Effector CD4-positive, alpha-beta T cell (primary cell): Measurements from ENCODE around the gene CSPG5.

Experiments
- DNase-seq: peaks from one replicate; pipeline ENCODE4 v3.0.0-alpha.2; 2020

CSPG5 gene

DNA sequence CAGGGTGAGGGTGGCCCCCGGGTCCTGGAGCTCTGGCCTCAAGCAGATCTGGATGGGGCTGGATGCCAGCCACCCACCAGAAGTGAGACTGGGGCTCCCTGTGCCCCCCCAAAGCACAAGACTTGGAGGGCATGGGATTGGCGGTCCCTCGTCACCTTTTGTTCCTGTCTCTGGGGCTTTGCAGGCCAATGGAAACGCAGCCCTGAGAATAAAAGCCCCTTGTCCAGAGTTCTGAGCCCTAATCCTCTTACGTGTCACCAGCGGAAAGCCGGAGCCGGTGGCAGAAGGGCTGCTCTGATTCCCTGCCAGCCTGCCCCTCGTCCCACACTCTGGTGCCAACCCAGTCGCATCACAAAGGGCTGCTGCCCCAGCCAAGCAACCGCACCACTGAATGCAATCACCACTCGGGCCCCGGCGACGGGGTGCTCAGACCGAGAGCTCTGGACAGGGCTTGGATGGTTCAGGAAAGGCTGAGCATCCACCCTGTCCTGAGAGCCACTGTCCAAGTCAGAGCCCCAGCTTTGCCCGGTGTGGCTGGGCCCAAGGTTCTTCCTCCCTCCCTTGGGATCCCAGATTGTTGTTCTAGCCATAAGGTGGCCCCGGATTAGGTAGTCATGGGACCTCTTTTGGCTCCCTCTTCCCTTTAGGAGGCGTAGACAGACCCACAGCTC is 42.3 kb downstream of the CSPG5 start:
- no peak for DNase-seq

DNA sequence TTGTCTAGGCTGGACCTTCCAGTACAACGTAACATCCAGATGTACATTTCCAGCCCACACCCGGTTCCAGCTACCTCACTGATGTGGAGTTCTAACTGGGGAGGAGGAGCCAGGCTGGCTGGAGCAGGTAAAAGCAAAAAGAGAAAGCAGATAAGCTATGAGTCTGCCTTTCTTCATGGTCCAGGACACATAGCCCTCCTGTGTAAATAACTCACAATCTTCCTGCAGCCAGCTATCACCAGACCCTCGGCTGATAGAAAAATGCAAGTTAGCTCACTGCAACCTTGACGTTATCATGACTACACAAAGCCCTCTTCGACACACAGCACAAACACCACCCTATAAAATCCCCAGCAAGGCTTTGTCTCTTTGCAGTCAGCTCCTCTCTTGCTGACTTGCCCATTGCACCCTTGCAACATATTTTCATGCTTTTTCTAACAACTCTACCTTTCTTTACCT is 44.6 kb downstream of the CSPG5 start:
- no peak for DNase-seq

DNA sequence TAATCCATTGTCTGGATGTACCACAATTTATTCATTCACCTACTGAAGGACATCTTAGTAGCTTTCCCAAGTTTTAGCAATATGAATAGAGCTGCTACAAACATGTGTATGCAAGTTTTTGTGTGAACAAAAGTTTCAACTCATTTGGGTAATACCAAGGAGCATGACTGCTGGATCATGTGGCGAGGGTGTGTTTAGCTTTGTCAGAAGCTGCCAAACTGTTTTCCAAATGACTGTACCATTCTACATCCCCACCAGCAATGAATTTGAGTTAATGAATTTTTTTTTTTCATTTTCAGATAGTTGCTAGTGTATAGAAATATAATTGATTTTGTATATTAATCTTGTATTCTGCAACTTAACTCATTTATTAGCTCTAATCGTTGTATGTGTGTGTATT is 45.2 kb downstream of the CSPG5 start:
- no peak for DNase-seq

DNA sequence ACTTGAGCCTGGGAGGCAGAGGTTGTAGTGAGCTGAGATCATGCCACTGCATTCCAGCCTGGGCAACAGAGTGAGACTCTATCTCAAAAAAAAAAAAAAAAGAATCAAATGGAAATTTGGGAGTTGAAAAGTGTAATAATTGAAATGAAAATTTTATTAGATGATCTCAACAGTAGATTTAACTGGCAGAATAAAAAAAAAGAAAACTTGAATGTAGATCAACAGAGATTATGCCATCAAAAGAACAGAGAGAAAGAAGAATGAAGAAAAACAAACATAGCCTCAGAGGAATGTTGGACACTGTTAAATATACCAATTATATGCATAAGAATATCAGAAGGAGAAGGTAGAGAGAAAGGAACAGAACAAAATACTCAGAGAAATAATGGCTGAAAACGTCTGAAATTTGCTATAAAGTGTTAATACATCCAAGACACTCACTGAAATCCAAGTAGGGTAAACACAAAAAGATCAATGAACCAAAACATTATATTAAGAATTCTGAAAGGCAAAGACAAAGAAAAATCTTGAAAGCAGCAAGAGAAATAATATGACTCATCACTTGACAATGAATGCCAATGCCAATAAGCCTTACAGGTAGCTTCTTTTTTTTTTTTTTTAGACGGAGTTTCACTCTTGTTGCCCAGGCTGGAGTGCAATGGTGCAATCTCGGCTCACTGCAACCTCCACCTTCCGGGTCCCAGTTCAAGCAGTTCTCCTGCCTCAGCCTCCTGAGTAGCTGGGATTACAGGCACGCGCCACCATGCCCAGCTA is 50.5 kb downstream of the CSPG5 start:
- DNase-seq = no peak

DNA sequence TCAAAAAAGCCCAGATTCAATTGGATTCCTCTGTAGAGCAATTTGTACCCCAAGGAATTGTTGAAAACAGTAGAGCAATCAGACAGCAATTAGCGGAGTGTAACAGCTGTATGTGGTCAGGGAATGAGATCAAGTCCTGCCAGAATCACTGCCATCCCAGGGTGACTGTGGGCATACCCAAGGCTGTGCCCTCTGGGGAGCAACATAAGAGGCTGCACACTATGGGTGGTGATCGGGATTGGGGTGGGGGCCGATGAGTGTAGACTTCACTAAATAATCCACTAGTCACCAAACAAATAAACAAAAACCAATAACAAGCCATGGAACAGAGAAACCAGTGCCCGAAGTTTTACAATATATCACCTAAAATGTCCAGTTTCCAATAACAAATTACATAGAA is 53.0 kb downstream of the CSPG5 start:
- DNase-seq = no peak

DNA sequence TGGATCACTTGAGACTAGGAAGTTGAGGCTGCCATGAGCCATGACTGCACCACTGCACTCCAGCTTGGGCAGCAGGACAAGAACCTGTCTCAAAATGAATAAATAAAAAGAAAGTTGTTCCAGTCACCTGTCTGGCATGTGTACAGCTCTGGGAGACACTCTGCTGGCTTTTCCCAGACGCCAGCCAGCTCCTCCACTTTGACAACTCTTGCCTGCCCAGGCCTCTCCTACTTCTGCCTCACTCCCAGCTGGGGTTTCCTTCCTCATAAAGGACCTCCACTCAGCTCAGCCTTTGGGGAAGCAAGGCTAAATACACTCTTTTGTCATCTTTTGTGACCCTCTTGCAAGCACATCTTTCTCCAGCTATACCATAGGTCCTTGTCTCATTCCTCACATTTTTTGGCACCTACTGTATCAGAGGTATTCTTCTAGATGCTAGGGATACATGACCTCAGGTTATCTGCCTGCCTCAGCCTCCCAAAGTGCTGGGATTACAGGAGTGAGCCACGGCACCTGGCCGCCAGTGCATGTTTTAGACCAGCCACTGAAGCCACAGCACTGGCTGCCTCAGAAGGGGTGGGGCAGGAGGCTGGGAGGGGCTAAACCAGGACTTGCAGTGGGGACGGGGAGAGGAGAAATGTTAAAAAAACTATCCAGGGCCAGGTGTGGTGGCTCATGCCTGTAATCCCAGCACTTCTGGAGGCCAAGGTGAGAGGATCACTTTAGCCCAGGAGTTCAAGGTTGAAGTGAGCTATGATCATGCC is 55.2 kb downstream of the CSPG5 start:
- no peak for DNase-seq

DNA sequence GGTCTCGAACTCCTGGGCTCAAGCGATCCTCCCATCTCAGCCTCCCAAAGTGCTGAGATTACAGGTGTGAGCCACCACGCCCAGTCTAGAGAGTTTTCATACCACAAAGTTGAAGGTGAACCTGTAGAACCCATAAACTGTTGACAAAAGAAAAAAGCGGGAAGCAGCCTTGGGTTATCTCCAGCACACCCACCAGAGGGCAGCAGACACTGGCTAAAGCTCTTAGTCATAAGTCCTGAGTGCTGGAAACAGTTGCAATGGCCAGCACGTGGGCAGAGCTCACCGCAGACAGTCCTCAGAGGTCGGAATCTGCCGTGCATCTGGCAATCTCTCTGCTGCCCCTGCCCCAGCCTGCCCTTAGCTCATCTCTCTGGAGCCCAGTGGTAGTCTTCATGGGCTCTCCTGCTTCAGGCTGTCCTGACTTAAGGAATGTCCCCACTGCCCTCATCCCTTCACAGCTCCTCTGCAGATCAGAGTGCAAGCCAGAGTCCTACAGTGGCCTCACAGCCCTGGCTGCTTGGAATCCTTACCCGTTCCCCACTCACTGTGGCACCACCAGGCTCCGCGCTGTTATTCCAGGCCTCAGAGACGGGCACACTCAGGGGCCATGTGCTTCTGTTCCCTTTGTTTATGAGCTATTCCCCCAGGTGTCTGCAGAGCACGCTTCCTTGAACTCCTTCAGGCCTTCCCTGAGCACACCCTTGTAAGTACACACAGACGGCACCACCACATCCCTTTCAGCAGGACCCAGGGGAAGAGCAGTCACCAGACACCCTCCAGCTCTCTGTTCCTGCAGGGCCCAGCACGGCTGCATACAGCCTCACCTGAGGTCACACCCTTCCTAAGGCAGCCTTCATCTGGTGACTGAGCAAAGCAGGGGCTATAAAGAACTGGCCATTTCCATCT is 56.3 kb downstream of the CSPG5 start:
- DNase-seq = peak; percentile 57

DNA sequence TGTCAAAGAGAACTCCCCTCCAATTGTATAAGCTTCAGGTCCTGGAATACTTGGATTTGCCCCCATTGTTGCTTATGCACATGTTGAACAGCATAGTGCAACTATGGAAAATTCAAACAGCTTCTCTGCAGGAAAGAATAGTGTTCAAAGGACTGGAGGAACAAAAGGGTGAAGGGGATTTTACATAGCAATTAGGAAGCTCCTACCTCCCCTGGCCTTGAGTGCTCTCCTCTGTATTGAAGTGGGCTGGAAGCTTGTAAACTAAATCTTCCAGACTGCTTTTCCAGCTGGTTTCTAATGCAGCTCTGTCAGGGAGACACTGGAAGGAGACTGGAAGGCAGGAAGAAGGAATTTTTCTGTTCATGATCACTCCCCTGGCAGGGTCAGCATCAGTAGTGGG is 57.9 kb downstream of the CSPG5 start:
- no peak for DNase-seq

DNA sequence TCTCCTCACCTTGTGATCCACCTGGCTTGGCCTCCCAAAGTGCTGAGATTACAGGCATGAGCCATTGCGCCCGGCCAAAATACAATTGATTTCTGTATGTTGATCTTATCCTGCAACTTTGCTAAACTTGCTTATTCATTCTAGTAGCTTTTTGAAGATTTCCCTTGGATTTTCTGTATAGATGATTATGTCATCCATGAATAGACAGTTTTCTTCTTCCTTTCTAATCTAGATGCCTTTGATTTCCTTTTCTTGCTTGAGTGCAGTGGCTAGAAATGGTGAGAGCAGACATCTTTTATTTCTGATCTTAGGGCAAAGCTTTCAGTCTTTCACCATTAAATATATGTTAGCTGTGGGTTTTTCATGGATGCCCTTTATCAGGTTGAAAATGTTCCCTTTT is 60.7 kb downstream of the CSPG5 start:
- DNase-seq = no peak

DNA sequence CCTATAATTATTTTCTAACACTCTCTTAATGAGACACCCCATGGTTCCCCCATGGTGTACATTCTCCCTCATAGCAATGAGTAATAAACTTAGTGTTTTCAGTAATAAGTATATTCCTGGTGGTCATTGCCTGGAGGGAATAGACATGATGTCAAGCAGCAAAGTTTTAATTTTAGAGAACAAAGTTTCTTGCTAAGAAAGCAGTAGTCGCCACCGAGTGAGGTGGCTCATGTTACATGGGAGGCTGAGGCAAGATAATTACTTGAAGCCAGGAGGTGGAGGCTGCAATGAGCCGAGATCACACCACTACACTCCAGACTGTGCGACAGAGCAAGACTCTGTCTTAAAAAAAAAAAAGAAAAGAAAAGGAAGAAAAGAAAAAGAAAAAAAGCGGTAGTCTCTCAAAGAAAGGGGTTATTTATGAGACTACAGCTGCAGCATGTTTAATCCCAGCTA is 62.8 kb downstream of the CSPG5 start:
- DNase-seq = no peak

DNA sequence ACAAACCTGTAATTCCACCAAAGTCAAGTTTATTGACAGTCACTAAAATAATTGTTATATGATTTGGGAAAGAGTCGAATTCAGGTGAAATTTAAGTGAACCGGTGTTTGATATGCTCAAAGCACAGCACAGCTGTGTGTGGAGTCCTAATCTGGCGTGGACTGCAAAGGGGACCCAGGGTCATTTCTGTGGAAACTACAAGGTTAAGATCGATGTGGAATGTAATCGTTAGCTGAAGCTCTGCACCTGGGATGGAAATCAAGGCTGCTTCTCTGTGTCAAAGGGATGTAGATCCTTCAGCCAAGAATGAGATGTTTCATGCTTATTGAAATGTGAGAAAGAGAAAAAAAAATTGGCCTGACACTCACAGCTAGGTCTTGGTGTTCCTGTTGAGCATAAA is 63.6 kb downstream of the CSPG5 start:
- DNase-seq = no peak

DNA sequence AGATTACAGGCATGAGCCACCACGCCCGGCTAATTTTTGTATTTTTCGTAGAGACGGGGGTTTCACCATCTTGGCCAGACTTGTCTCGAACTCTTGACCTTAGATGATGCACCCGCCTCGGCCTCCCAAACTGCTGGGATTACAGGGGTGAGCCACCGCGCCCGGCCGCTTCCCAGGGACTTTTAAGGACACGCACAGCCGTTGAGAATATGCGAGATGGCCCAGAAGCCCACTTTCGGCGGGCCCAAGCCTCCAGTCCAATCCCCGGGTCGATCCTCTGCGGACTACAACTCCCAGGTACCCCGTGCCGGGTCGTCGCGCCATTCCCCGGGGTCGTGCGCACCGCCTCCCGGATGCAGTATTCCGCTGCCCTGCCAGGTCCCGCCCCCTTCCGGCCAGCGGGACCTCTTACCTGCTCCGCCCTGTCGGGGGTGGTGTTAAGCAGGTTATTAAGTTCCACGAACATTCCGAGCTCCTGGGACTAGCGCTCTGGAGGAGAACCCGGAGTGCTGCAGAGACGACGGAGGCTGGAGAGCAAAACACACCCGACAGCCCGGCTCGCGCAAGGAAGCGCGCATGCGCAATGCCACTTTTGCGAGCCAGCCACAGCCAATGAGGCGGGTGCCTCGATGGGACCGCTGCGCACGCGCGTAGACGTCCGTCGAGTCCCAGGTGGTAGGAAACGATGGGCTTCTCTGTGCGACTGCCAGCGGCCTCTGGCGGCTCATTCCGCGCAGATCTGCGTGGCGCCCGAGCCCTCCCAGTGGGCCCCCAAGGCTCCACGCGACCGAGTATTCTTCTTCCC is 65.3 kb downstream of the CSPG5 start, which contains the start of gene ELP6:
Gene ELP6 (minus strand): TSS at position 588 of the 805 bp plus-strand sequence. CDS start 122 bp downstream, at position 466.
- DNase-seq = peak; percentile 97

DNA sequence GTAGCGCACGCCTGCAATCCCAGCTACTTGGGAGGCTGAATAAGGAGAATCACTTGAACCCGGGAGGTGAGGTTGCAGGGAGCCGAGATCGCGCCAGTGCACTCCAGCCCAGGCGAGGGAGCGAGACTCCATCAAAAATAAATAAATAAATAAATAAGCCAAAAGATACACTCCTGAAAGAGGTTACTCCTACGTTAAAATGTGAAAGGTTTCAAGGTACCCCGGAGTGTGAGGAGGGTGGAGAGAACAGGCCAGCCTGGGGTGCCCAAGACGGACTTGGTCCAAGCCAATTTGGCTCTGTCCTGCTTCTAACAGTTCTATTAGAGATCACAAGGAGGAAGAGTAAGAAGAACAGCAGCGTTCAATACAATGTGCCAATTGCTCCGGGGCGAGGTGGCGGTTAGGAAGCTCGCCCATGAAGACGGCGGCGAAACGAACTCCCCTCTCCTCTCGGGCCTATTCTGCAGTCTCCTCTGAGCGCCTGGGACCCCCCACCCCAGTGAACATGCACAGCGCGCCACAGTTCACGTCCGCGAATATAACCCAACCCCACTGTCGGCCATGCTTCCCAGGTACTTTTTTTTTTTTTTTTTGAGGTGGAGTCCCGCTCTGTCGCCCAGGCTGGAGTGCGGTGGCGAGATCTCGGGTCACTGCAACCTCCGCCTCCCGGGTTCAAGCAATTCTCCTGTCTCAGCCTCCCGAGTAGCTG is 66.1 kb downstream of the CSPG5 start:
- DNase-seq = peak; percentile 4
